GM12878 (cell line): ENCODE results near the gene ZNF69. TPM values are rescaled to one million over a fixed set of nuclear protein-coding genes. Genes with fewer than 3 reads are reported as not detected.
"Not testable (repeated sequence)": the region's sequence is repeated elsewhere in the genome, so short reads cannot be mapped to it uniquely, and the experiment has no call there.

ENCODE experiments used
- ATAC-seq: fragments of 200-7000 bp; cut with Tn5 transposase; 3 replicates; pipeline ENCODE4 v1.9.1; 2020; ENCODE audit warnings: mild to moderate bottlenecking, moderate library complexity
- BruUV-seq: library from RNA; stranded (reverse); fragments of 400-500 nt; replicated peaks from 2 replicates; lab custom pipeline; 2021; lab: Mats Ljungman, UMichigan
- CTCF ChIA-PET: fragments of 300-600 bp; sonication (Branson Sonifier 250); formaldehyde crosslinking; extraction: SDS; loops from one replicate; lab custom pipeline; 2021; ENCODE audit warnings: inconsistent platforms; lab: Yijun Ruan, JAX
- POLR2A ChIA-PET: fragments of 350-600 bp; formaldehyde crosslinking; extraction: SDS; loops from one replicate; lab custom pipeline; 2021; ENCODE audit warnings: inconsistent platforms; lab: Charles Lee
- RAD21 ChIA-PET: fragments of 300-600 bp; sonication (Branson Sonifier 250); formaldehyde crosslinking; loops from one replicate; lab custom pipeline; 2023; ENCODE audit warnings: antibody characterized with exemption; ENCODE audit not compliant: unreplicated experiment; lab: Charles Lee
- SMC1A ChIA-PET: fragments of 300-600 bp; sonication (Branson Sonifier 250); formaldehyde crosslinking; loops from one replicate; lab custom pipeline; 2023; ENCODE audit not compliant: unreplicated experiment, uncharacterized antibody; lab: Charles Lee
- DNase-seq: peaks from one replicate; pipeline ENCODE4 v3.0.0-alpha.2; 2011; ENCODE audit warnings: low read depth, low spot score
- FAIRE-seq: peaks from 3 replicates; lab custom pipeline; 2011; peaks lifted over from hg19 to GRCh38; lab: Jason Lieb, UNC
- H2AFZ ChIP-seq: 2 replicates; pipeline ENCODE4 v1.6.0; 2011; ENCODE audit warnings: low read depth, low read length, control low read depth; ENCODE audit not compliant: control insufficient read depth
- H3K27ac ChIP-seq: 2 replicates; pipeline ENCODE4 v1.5.1; 2011; ENCODE audit warnings: control low read depth; ENCODE audit not compliant: control insufficient read depth, insufficient read depth
- H3K27me3 ChIP-seq, 2 experiments: replicated peaks in 1 of 2; 2 replicates each; pipeline versions ENCODE4 v1.6.0 to v1.6.1; 2011; ENCODE audit warnings: low read length in 1 of 2; ENCODE audit not compliant: control insufficient read depth in 2 of 2, insufficient read depth in 2 of 2
- H3K36me3 ChIP-seq, 2 experiments: 2 replicates each; pipeline ENCODE4 v1.5.1; 2011; ENCODE audit warnings: low read length in 1 of 2; ENCODE audit not compliant: control insufficient read depth in 2 of 2, insufficient read depth in 2 of 2
- H3K4me1 ChIP-seq: 2 replicates; pipeline ENCODE4 v1.6.1; 2011; ENCODE audit warnings: mild to moderate bottlenecking, low read length, moderate library complexity, mixed read lengths; ENCODE audit not compliant: control insufficient read depth, insufficient read depth
- H3K4me2 ChIP-seq: 2 replicates; pipeline ENCODE4 v1.6.0; 2011; ENCODE audit warnings: control low read depth; ENCODE audit not compliant: control insufficient read depth, insufficient read depth
- H3K4me3 ChIP-seq: fragments of 200-600 bp; sonication (generic); 2 replicates; pipeline ENCODE4 v1.5.1; 2016
- H3K79me2 ChIP-seq: 2 replicates; pipeline ENCODE4 v1.6.0; 2011; ENCODE audit warnings: low read length; ENCODE audit not compliant: control insufficient read depth, insufficient read depth
- H3K9ac ChIP-seq: 2 replicates; pipeline ENCODE4 v1.8.0; 2011; ENCODE audit warnings: low read length, control low read depth, mixed read lengths; ENCODE audit not compliant: control insufficient read depth, insufficient read depth
- H3K9me3 ChIP-seq: replicated peaks from 3 replicates; pipeline ENCODE4 v1.5.1; 2011; ENCODE audit warnings: mild to moderate bottlenecking, low read length; ENCODE audit not compliant: control insufficient read depth, insufficient read depth
- H4K20me1 ChIP-seq: 2 replicates; pipeline ENCODE4 v1.6.0; 2011; ENCODE audit not compliant: control insufficient read depth, insufficient read depth
- FOXM1 ChIP-seq: IDR thresholded peaks from 2 replicates; pipeline ENCODE4 v1.6.1; 2012; ENCODE audit warnings: low read depth, mild to moderate bottlenecking, inconsistent platforms, low read length, moderate library complexity
- HDAC6 ChIP-seq: fragments of 200-600 bp; sonication (generic); IDR thresholded peaks from one replicate; pipeline ENCODE4 v1.8.0; 2017; ENCODE audit warnings: antibody characterized with exemption; ENCODE audit not compliant: unreplicated experiment
- JUND ChIP-seq: IDR thresholded peaks from 2 replicates; pipeline ENCODE4 v1.6.1; 2012; ENCODE audit warnings: low read depth, mild to moderate bottlenecking, low read length, improper control_type of control experiment, moderate library complexity
- MYB ChIP-seq: fragments of 150-350 bp; IDR thresholded peaks from 2 replicates; pipeline ENCODE4 v1.6.1; 2014; ENCODE audit warnings: mild to moderate bottlenecking, low read depth, low read length, borderline replicate concordance
- SIN3A ChIP-seq: IDR thresholded peaks from 2 replicates; pipeline ENCODE4 v1.6.1; 2012; ENCODE audit warnings: low read depth, low read length, improper control_type of control experiment
- TARDBP ChIP-seq: IDR thresholded peaks from 2 replicates; pipeline ENCODE4 v1.6.1; 2016; ENCODE audit warnings: borderline replicate concordance
- WGBS: methylation state at CpG from one replicate; pipeline ENCODE4 v1.1.6; 2016; ENCODE audit warnings: low lambda C conversion rate; ENCODE audit not compliant: insufficient replicate concordance, insufficient coverage; ENCODE audit errors: missing lambda C conversion rate; 5-methylcytosine and 5-hydroxymethylcytosine counted together
- in situ Hi-C: fragments of 300-500 bp; cut with MboI; formaldehyde crosslinking; loops from 9 replicates; pipeline ENCODE4 v1.14.3; 2018; ENCODE audit warnings: mixed read lengths
- intact Hi-C: fragments of 100-400 bp; cut with micrococcal nuclease; formaldehyde crosslinking; loops from one replicate; pipeline ENCODE4 v1.14.2; 2022; ENCODE audit not compliant: unreplicated experiment
- polyA plus RNA-seq, 11 experiments: library from polyadenylated mRNA; depleted of rRNA in 4 of 11; unstranded in 6 of 11; stranded (reverse) in 5 of 11; fragments of >200 nt; fragmentation: Nextera tagmentation in 4 of 11; fragmentation: Illumina TruSeq in 1 of 11; extraction: Ambion mirVana in 4 of 11; extraction: Trizol in 1 of 11; gene quantifications; 1 replicate in 1 of 11; 2 replicates in 10 of 11; pipeline versions ENCODE4 v1.2.1 to v1.2.3, GENCODE V29; 2011 to 2016; ENCODE audit warnings: inconsistent platforms in 2 of 11, missing spikeins in 2 of 11, low read depth in 1 of 11
- total RNA-seq, 4 experiments: library from RNA; depleted of rRNA in 3 of 4; stranded (reverse); fragments of >200 nt in 3 of 4; fragmentation: Illumina TruSeq in 1 of 4; extraction: Trizol in 1 of 4; gene quantifications; 2 replicates each; pipeline versions ENCODE4 v1.2.1 to v1.2.3, GENCODE V29; 2013 to 2021

ZNF69 gene
- total and polyA plus RNA-seq, 10 of the 15 experiments (the other 5 are each of a cell fraction or from before 2014, with no cell fraction given), result 0.15 to 0.63 (median 0.49) TPM

DNA sequence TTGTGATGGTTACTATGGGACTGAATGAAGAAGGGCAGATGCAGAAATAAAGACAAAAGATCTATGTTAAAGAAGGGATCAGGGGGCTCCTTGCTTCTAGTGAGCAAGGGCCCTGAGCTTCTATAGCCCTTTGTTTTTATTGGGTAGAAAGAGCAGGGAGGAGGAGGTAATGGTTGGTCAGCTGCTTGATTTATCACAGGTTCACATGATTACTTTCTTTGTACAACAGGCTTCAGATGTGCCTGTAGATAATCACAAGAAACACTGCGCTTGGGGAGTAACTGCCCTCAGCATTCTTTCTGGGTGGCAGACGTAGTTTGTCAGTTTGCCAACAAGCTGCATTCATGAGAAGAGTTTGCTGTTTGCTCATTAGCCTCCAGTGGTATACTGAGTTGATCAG lies 43.9 kb upstream of the ZNF69 start:
- no peak for FAIRE-seq
- ChIA-PET SMC1A (no interaction called here), RAD21 (no interaction called here), CTCF (no interaction called here), POLR2A (no interaction called here)
- H3K4me3 ChIP-seq, result no peak overlapping the region
- in situ Hi-C loops (no loop called here), intact Hi-C loops (no loop called here)
- no peak overlapping the region for H3K9ac ChIP-seq
- no peak overlapping the region for H3K27ac ChIP-seq
- H3K79me2 ChIP-seq, result no peaks in the 10 kb centered on the region
- 0 out of 2 replicates have a peak, but pooled peaks cover 3% of the 10 kb centered on the region for H3K4me1 ChIP-seq
- BruUV-seq, result no TSS peak
- no peak for ATAC-seq
- WGBS, result 77% methylated on average over 2 of the region's 2 CpGs
- no peak overlapping the region for H3K4me2 ChIP-seq
- no peak overlapping the region for H2AFZ ChIP-seq
- no peak for DNase-seq
- H3K36me3 ChIP-seq, result no peaks in the 10 kb centered on the region
- H3K9me3 ChIP-seq, result peaks cover 3% of the 10 kb centered on the region
- TF ChIP-seq MYB, result no peak
- no peak for TF ChIP-seq JUND
- TF ChIP-seq SIN3A, result no peak
- TF ChIP-seq FOXM1, result no peak
- no peak for TF ChIP-seq HDAC6
- no peak for TF ChIP-seq TARDBP
- H4K20me1 ChIP-seq, result no peaks in the 10 kb centered on the region
- H3K27me3 ChIP-seq, result no peaks in the 10 kb centered on the region

- H2AFZ ChIP-seq, H3K4me3 ChIP-seq, H3K9me3 ChIP-seq, RAD21 ChIA-PET, POLR2A ChIA-PET, H3K27ac ChIP-seq, SMC1A ChIA-PET, intact Hi-C loops, BruUV-seq, H3K79me2 ChIP-seq, CTCF ChIA-PET, in situ Hi-C loops, DNase-seq, H3K9ac ChIP-seq, H4K20me1 ChIP-seq, H3K36me3 ChIP-seq, H3K27me3 ChIP-seq, ATAC-seq, H3K4me1 ChIP-seq, H3K4me2 ChIP-seq, FAIRE-seq: not testable (repeated sequence)
- 83% methylated on average over 6 of the region's 6 CpGs for WGBS
Observed at GRCh38 chr19:11847615-11848014, 40.0 kb upstream of the ZNF69 start.
